Natural killer cell (primary cell): Measurements from ENCODE around the gene APRT. TPM values are rescaled to one million over a fixed set of nuclear protein-coding genes. Genes with fewer than 3 reads are reported as not detected.
"Not testable (repeated sequence)": the region's sequence is repeated elsewhere in the genome, so short reads cannot be mapped to it uniquely, and the experiment has no call there.

Experiments
- ATAC-seq, 3 donors: fragments of 150-1000 bp in 2 of 3; fragments of 200-7000 bp in 1 of 3; cut with Tn5 transposase; 1 replicate in 1 of 3; 2 replicates in 2 of 3; pipeline ENCODE4 v1.10.0; 2021; ENCODE audit warnings: mild to moderate bottlenecking in 2 of 3, moderate library complexity in 2 of 3
- DNase-seq, 2 donors: peaks; one replicate each; pipeline versions ENCODE4 v3.0.0 to v3.0.0-alpha.2; 2013 to 2021; ENCODE audit warnings: mixed read lengths in 1 of 2
- H3K27ac ChIP-seq: one replicate; pipeline ENCODE4 v1.5.1; 2013; ENCODE audit warnings: mild to moderate bottlenecking, low read length
- H3K27me3 ChIP-seq: one replicate; pipeline ENCODE4 v1.6.1; 2013; ENCODE audit warnings: low read length; ENCODE audit not compliant: control insufficient read depth, insufficient read depth
- H3K36me3 ChIP-seq: one replicate; pipeline ENCODE4 v1.6.1; 2013; ENCODE audit warnings: low read length; ENCODE audit not compliant: control insufficient read depth, insufficient read depth
- H3K4me1 ChIP-seq: one replicate; pipeline ENCODE4 v1.6.1; 2013; ENCODE audit warnings: low read length; ENCODE audit not compliant: control insufficient read depth, insufficient read depth
- H3K4me3 ChIP-seq: one replicate; pipeline ENCODE4 v1.5.1; 2013; ENCODE audit warnings: low read length
- H3K9me3 ChIP-seq: one replicate; pipeline ENCODE4 v1.6.1; 2013; ENCODE audit warnings: low read length; ENCODE audit not compliant: control insufficient read depth, insufficient read depth
- H3K27ac Mint-ChIP-seq, 2 donors: one replicate each; pipeline ENCODE4 v1.8.0; 2022; ENCODE audit warnings: mild to moderate bottlenecking in 2 of 2, mixed read lengths in 2 of 2, moderate library complexity in 1 of 2
- H3K27me3 Mint-ChIP-seq, 2 donors: one replicate each; pipeline ENCODE4 v1.8.0; 2022; ENCODE audit warnings: low read depth in 2 of 2, mixed read lengths in 2 of 2
- H3K36me3 Mint-ChIP-seq: one replicate; pipeline ENCODE4 v1.8.0; 2022; ENCODE audit warnings: mixed read lengths
- H3K4me1 Mint-ChIP-seq, 2 donors: one replicate each; pipeline ENCODE4 v1.8.0; 2022; ENCODE audit warnings: mixed read lengths in 2 of 2
- H3K4me3 Mint-ChIP-seq: one replicate; pipeline ENCODE4 v1.8.0; 2022; ENCODE audit warnings: mild to moderate bottlenecking, moderate library complexity, mixed read lengths
- H3K9me3 Mint-ChIP-seq, 2 donors: one replicate each; pipeline ENCODE4 v1.8.0; 2022; ENCODE audit warnings: mixed read lengths in 2 of 2
- CTCF ChIP-seq: fragments of 200-600 bp; IDR thresholded peaks from one replicate; pipeline ENCODE4 v1.8.0; 2022; ENCODE audit warnings: antibody characterized with exemption
- WGBS: methylation state at CpG from one replicate; pipeline ENCODE4 v1.1.7; 2013; ENCODE audit warnings: missing lambda C conversion rate; ENCODE audit not compliant: insufficient coverage; 5-methylcytosine and 5-hydroxymethylcytosine counted together
- intact Hi-C: fragments of 100-400 bp; cut with micrococcal nuclease; formaldehyde crosslinking; loops from one replicate; pipeline ENCODE4 v1.14.2; 2022
- total RNA-seq, 4 donors: library from RNA; stranded (reverse); fragments of 120-200 nt in 1 of 4; gene quantifications; one replicate each; pipeline versions ENCODE4 v1.2.3 to v1.2.4, GENCODE V29; 2013 to 2022

Gene APRT
- total RNA-seq, 3 donors from 2014 or later (not counting 1 experiment from before 2014, with no cell fraction given), result 118 to 123 (median 120) TPM

- Mint-ChIP-seq H3K9me3 (no peaks in the 10 kb centered on the region), H3K4me1 (no peaks in the 10 kb centered on the region), H3K4me3 (no peak overlapping the region), H3K27ac (no peak overlapping the region), H3K27me3 (no peaks in the 10 kb centered on the region), H3K36me3 (no peaks in the 10 kb centered on the region)
- WGBS, result 95% methylated on average over 26 of the region's 26 CpGs
- DNase-seq, result no peak
- no peak for TF ChIP-seq CTCF
- peaks cover 17% of the 10 kb centered on the region for H3K36me3 ChIP-seq
- no peaks in the 10 kb centered on the region for H3K27me3 ChIP-seq
- no peaks in the 10 kb centered on the region for H3K9me3 ChIP-seq
- no peak overlapping the region for H3K4me3 ChIP-seq
- no peak for ATAC-seq
- H3K27ac ChIP-seq, result no peak overlapping the region
- H3K4me1 ChIP-seq, result no peaks in the 10 kb centered on the region
- intact Hi-C loops, result no loop called here
These were observed 14.5 kb upstream of the APRT start for GRCh38 chr16:88826070-88826840.

- intact Hi-C loops, result no loop called here
- no peaks in the 10 kb centered on the region for H3K27me3 Mint-ChIP-seq
- DNase-seq, result no peak
- no peaks in the 10 kb centered on the region for H3K9me3 Mint-ChIP-seq
- no peak overlapping the region for H3K4me3 ChIP-seq
- no peaks in the 10 kb centered on the region for H3K27me3 ChIP-seq
- no peak overlapping the region for H3K27ac ChIP-seq
- ATAC-seq, result no peak
- peaks cover 18% of the 10 kb centered on the region for H3K36me3 ChIP-seq
- no peaks in the 10 kb centered on the region for H3K4me1 ChIP-seq
- WGBS, result 96% methylated on average over 12 of the region's 12 CpGs
- no peaks in the 10 kb centered on the region for H3K36me3 Mint-ChIP-seq
- no peak overlapping the region for H3K4me3 Mint-ChIP-seq
- no peaks in the 10 kb centered on the region for H3K9me3 ChIP-seq
- no peaks in the 10 kb centered on the region for H3K4me1 Mint-ChIP-seq
- no peak overlapping the region for H3K27ac Mint-ChIP-seq
- no peak for TF ChIP-seq CTCF
These were observed 13.4 kb upstream of the APRT start for GRCh38 chr16:88825146-88825545.

- H3K36me3 ChIP-seq, result peaks cover 18% of the 10 kb centered on the region
- no peaks in the 10 kb centered on the region for H3K36me3 Mint-ChIP-seq
- no peak overlapping the region for H3K4me3 ChIP-seq
These were observed 12.7 kb upstream of the APRT start for GRCh38 chr16:88824256-88825077.

GRCh38 chr16:88823646-88824045 lies 11.9 kb upstream of the APRT start:
- intact Hi-C loops, result not testable (repeated sequence)

More at GRCh38 chr16:88824256-88825077, 12.7 kb upstream of the APRT start:
- no peak for TF ChIP-seq CTCF
- no peaks in the 10 kb centered on the region for H3K27me3 Mint-ChIP-seq
- no peaks in the 10 kb centered on the region for H3K4me1 ChIP-seq
- no peaks in the 10 kb centered on the region for H3K4me1 Mint-ChIP-seq
- no peaks in the 10 kb centered on the region for H3K27me3 ChIP-seq
- no peak overlapping the region for H3K27ac Mint-ChIP-seq
- no peaks in the 10 kb centered on the region for H3K9me3 Mint-ChIP-seq
- ATAC-seq (no peak), DNase-seq (no peak)
- H3K4me3 Mint-ChIP-seq, result no peak overlapping the region
- intact Hi-C loops, result no loop called here
- H3K27ac ChIP-seq, result no peak overlapping the region
- H3K9me3 ChIP-seq, result no peaks in the 10 kb centered on the region
- WGBS, result 89% methylated on average over 33 of the region's 33 CpGs

More at GRCh38 chr16:88823646-88824045, 11.9 kb upstream of the APRT start:
- ATAC-seq, DNase-seq, H3K27ac ChIP-seq, H3K27ac Mint-ChIP-seq, H3K36me3 Mint-ChIP-seq, H3K27me3 ChIP-seq, H3K9me3 ChIP-seq, H3K4me3 ChIP-seq, H3K4me1 ChIP-seq, H3K27me3 Mint-ChIP-seq, H3K4me3 Mint-ChIP-seq, H3K4me1 Mint-ChIP-seq, H3K9me3 Mint-ChIP-seq: not testable (repeated sequence)
- 98% methylated on average over 30 of the region's 31 CpGs for WGBS
- H3K36me3 ChIP-seq, result peaks cover 18% of the 10 kb centered on the region
